CD4-positive, alpha-beta T cell treated with Interferon gamma for 1 hour (primary cell): Measurements from ENCODE around the gene ERC1.
"Not testable (repeated sequence)": the region's sequence is repeated elsewhere in the genome, so short reads cannot be mapped to it uniquely, and the experiment has no call there.

Source experiments
- DNase-seq: peaks from one replicate; pipeline ENCODE4 v3.0.0-alpha.2; 2020

Gene ERC1

GRCh38 chr12:1246637-1247036 lies 255.6 kb downstream of the ERC1 start:
- no peak for DNase-seq

- no peak for DNase-seq
These were observed 259.6 kb downstream of the ERC1 start for GRCh38 chr12:1250641-1251040.

- no peak for DNase-seq
These were observed 261.7 kb downstream of the ERC1 start for GRCh38 chr12:1252758-1253157.

GRCh38 chr12:1255125-1255524 lies 264.1 kb downstream of the ERC1 start:
- DNase-seq, result not testable (repeated sequence)

GRCh38 chr12:1255854-1256253 lies 264.8 kb downstream of the ERC1 start:
- DNase-seq, result not testable (repeated sequence)

- DNase-seq, result no peak
These were observed 265.3 kb downstream of the ERC1 start for GRCh38 chr12:1256285-1256684.

- no peak for DNase-seq
These were observed 266.0 kb downstream of the ERC1 start for GRCh38 chr12:1256991-1257390.

- no peak for DNase-seq
These were observed 271.0 kb downstream of the ERC1 start for GRCh38 chr12:1262011-1262410.

- DNase-seq, result no peak
These were observed 276.2 kb downstream of the ERC1 start for GRCh38 chr12:1267243-1267642.

GRCh38 chr12:1272142-1272541 lies 281.1 kb downstream of the ERC1 start:
- DNase-seq, result no peak

- DNase-seq, result no peak
These were observed 282.0 kb downstream of the ERC1 start for GRCh38 chr12:1273051-1273450.

- DNase-seq, result peak; percentile 69
These were observed 286.9 kb downstream of the ERC1 start for GRCh38 chr12:1277905-1278304.

- DNase-seq, result no peak
These were observed 288.0 kb downstream of the ERC1 start for GRCh38 chr12:1279050-1279449.

- no peak for DNase-seq
These were observed 289.0 kb downstream of the ERC1 start for GRCh38 chr12:1280059-1280458.

GRCh38 chr12:1281683-1282366 lies 290.8 kb downstream of the ERC1 start:
- no peak for DNase-seq

GRCh38 chr12:1282670-1283315 lies 291.8 kb downstream of the ERC1 start:
- DNase-seq, result no peak

- DNase-seq, result no peak
These were observed 292.3 kb downstream of the ERC1 start for GRCh38 chr12:1283316-1283715.

GRCh38 chr12:1284611-1285010 lies 293.6 kb downstream of the ERC1 start:
- DNase-seq, result no peak

GRCh38 chr12:1287446-1287975 lies 296.5 kb downstream of the ERC1 start:
- no peak for DNase-seq

GRCh38 chr12:1288333-1288732 lies 297.3 kb downstream of the ERC1 start:
- no peak for DNase-seq

GRCh38 chr12:1289371-1290155 lies 298.5 kb downstream of the ERC1 start:
- DNase-seq, result no peak

GRCh38 chr12:1290716-1291115 lies 299.7 kb downstream of the ERC1 start:
- DNase-seq, result no peak

- DNase-seq, result no peak
These were observed 300.7 kb downstream of the ERC1 start for GRCh38 chr12:1291601-1292332.
